Measurements from ENCODE around the gene SHROOM4.
A peak's percentile ranks its signal among the peaks of the same experiment; 100 is the strongest.

SHROOM4 gene

GRCh38 chrX:50813843-50814661 is at the start of gene SHROOM4:
Gene SHROOM4 (minus strand): TSS chrX:50814194. CDS start chrX:50814018, 176 bp downstream.
- no peak for DNase-seq (ENCODE audit: low read depth)
- no peak for TF ChIP-seq CTCF (IDR thresholded peaks at IDR 0.05; ENCODE audit: control insufficient read depth, insufficient read depth, low read depth, low read length, missing control alignments)
- H3K4me3 ChIP-seq (ENCODE audit: control insufficient read depth, low read depth, low read length): peak within 1 kb of the TSS; percentile 65

GRCh38 chrX:50863471-50863870 is 49.5 kb upstream of the SHROOM4 start:
- no peak overlapping the region for H3K4me3 ChIP-seq (ENCODE audit: control insufficient read depth, low read depth, low read length)
- no peak for DNase-seq (ENCODE audit: low read depth)
- no peak for TF ChIP-seq CTCF (IDR thresholded peaks at IDR 0.05; ENCODE audit: control insufficient read depth, insufficient read depth, low read depth, low read length, missing control alignments)

- DNase-seq (ENCODE audit: low read depth): no peak
- TF ChIP-seq CTCF (IDR thresholded peaks at IDR 0.05; ENCODE audit: control insufficient read depth, insufficient read depth, low read depth, low read length, missing control alignments): no peak
- no peak overlapping the region for H3K4me3 ChIP-seq (ENCODE audit: control insufficient read depth, low read depth, low read length)
These were observed 46.5 kb upstream of the SHROOM4 start for GRCh38 chrX:50860518-50860917.

- H3K4me3 ChIP-seq (ENCODE audit: control insufficient read depth, low read depth, low read length): no peak overlapping the region
- TF ChIP-seq CTCF (IDR thresholded peaks at IDR 0.05; ENCODE audit: control insufficient read depth, insufficient read depth, low read depth, low read length, missing control alignments): no peak
- DNase-seq (ENCODE audit: low read depth): no peak
These were observed 44.6 kb upstream of the SHROOM4 start for GRCh38 chrX:50858548-50858947.

GRCh38 chrX:50853399-50853798 is 39.4 kb upstream of the SHROOM4 start:
- no peak for DNase-seq (ENCODE audit: low read depth)
- H3K4me3 ChIP-seq (ENCODE audit: control insufficient read depth, low read depth, low read length): no peak overlapping the region
- no peak for TF ChIP-seq CTCF (IDR thresholded peaks at IDR 0.05; ENCODE audit: control insufficient read depth, insufficient read depth, low read depth, low read length, missing control alignments)

- no peak for DNase-seq (ENCODE audit: low read depth)
- no peak overlapping the region for H3K4me3 ChIP-seq (ENCODE audit: control insufficient read depth, low read depth, low read length)
- TF ChIP-seq CTCF (IDR thresholded peaks at IDR 0.05; ENCODE audit: control insufficient read depth, insufficient read depth, low read depth, low read length, missing control alignments): no peak
These were observed 38.5 kb upstream of the SHROOM4 start for GRCh38 chrX:50852524-50852923.
